ENCODE results near the gene CEP68.
A peak's percentile ranks its signal among the peaks of the same experiment; 100 is the strongest.

Gene CEP68

DNA sequence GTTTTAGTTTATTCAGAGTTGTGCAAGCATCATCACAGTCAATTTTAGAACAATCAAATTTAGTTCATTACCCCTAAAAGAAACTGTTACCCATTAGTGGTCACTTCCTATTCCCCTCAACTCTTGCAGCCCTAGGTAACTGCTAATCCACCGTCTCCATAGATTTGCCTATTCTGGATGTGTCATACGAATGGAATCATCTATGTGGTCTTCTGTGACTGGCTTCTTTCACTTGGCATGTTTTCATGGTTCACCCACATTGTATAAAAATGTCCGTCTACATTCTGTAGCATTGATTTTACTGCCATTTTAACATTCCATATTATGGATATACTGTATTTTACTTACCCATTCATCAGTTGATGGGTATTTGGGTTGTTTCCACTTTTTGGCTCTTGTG lies 5.3 kb upstream of the CEP68 start:
- TF ChIP-seq, protein P1, sequence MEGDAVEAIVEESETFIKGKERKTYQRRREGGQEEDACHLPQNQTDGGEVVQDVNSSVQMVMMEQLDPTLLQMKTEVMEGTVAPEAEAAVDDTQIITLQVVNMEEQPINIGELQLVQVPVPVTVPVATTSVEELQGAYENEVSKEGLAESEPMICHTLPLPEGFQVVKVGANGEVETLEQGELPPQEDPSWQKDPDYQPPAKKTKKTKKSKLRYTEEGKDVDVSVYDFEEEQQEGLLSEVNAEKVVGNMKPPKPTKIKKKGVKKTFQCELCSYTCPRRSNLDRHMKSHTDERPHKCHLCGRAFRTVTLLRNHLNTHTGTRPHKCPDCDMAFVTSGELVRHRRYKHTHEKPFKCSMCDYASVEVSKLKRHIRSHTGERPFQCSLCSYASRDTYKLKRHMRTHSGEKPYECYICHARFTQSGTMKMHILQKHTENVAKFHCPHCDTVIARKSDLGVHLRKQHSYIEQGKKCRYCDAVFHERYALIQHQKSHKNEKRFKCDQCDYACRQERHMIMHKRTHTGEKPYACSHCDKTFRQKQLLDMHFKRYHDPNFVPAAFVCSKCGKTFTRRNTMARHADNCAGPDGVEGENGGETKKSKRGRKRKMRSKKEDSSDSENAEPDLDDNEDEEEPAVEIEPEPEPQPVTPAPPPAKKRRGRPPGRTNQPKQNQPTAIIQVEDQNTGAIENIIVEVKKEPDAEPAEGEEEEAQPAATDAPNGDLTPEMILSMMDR (IDR thresholded peaks at IDR 0.05; ENCODE audit: insufficient read depth, low read depth, low read length, missing control alignments): no peak
- no peak overlapping the region for H3K4me3 ChIP-seq (ENCODE audit: low read depth, low read length)
- DNase-seq (ENCODE audit: low read depth): no peak

DNA sequence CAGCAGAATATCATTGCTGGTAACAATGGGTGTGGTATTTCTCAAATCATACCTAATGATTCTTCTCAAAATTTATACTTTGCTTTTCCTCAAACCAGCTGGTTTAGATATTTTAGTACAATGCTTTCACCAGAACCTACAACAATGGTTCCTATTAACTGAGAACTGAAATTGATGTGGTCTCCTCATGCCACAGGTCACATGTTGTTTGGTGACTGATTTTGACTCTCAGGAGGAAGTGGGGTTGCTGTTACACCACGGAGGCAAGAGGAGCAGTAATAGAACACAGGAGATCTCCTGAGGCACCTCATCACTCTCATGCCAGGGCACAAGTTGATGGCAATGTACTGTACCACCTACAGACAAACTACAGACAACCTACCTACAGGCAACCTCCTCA lies 3.0 kb upstream of the CEP68 start:
- TF ChIP-seq, protein P1 (IDR thresholded peaks at IDR 0.05; ENCODE audit: insufficient read depth, low read depth, low read length, missing control alignments): no peak
- H3K4me3 ChIP-seq (ENCODE audit: low read depth, low read length): no peak overlapping the region
- peak; percentile 92 for DNase-seq (ENCODE audit: low read depth)

DNA sequence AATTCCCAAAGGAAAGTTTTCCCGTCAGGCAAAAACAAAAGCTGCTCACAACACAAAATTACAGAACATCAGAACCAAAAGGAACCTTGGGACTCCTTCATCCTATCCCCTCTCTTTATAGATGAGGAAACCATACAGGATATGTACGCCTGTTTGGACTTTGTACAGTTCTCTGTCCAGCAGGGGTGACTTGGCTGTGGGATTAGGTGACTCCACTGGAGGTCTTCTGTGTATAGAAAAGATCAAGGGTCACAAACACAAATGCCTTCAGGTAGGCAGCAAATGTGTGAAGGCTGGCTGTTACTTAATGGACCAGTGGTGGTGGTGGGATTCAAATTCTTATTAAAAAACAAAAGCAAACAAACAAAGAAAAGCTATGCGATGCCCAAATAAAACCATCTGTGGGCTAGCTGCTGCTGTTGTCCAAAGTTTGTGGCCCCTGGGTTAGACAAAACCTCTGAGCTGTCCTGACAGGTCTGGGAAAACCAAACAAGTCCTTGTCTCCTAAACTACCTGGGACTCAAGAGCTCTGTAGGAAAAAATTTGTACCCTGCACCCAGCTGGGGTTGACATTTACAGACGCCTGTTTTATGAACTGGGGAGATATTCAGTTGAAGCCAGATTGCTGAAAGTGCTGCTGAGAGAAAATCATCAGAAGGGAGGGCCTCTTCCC lies 1.3 kb upstream of the CEP68 start:
- TF ChIP-seq, protein P1 (IDR thresholded peaks at IDR 0.05; ENCODE audit: insufficient read depth, low read depth, low read length, missing control alignments): no peak
- no peak for DNase-seq (ENCODE audit: low read depth)
- peak overlapping the region; percentile 88; the same call in 1 of the 2 replicates for H3K4me3 ChIP-seq (ENCODE audit: low read depth, low read length)

DNA sequence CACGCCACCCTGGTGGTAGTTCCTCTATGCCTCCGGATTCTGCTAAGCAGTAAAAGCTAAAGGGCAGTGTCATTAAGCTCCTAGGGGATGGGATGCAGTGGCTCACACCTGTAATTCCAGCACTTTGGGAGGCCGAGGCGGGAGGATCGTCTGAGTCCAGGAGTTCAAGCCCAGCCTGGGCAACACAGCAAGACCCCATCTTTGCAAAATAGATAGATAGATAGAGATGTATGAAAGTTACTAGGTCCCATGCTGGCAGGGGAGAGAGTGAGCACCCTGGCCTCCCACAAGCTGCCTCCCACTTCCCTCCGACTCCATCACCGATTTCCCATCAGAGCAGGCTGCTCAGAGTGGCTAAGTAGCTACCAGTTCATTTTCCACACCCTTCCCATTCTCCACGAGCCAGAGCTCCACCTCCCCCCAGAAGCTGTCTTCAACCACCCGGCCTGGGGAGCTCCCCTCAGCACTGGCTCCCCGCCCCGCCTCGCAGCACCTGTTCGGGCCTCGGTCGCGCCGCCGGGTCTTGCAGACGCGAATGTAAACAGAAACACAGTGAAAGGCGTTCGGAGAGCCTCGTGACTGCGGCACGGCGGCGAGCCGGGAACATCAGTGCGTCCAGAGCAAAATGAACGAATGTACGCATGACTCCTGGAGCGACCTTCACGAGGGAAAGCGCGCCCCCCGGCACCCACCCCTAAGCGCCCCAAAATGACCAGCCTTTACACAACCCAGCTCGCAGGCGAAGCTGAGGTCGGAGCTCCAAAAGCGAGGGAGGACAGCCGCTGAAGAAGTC lies 598 bp upstream of the CEP68 start:
- H3K4me3 ChIP-seq (ENCODE audit: low read depth, low read length): peak overlapping the region; percentile 88
- peak; percentile 78 for DNase-seq (ENCODE audit: low read depth)
- TF ChIP-seq, protein P1 (IDR thresholded peaks at IDR 0.05; ENCODE audit: insufficient read depth, low read depth, low read length, missing control alignments): no peak

DNA sequence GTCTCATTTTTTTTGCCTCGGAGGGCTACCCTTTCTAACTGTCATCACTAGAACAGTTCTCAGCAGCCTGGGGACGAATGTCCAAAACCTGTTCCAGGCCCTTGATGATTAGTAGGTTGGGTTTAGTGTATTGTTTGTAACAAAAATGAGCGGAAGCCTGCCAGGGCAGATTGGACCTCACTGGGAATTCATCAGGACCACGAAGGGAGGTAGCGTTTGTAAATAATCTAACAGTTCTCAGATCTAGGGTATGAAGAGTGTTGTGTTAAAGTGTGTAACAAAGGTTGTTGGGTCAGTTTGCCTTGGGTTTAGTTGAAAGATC lies 799 bp downstream of the CEP68 start:
- TF ChIP-seq, protein P1 (IDR thresholded peaks at IDR 0.05; ENCODE audit: insufficient read depth, low read depth, low read length, missing control alignments): no peak
- DNase-seq (ENCODE audit: low read depth): no peak

DNA sequence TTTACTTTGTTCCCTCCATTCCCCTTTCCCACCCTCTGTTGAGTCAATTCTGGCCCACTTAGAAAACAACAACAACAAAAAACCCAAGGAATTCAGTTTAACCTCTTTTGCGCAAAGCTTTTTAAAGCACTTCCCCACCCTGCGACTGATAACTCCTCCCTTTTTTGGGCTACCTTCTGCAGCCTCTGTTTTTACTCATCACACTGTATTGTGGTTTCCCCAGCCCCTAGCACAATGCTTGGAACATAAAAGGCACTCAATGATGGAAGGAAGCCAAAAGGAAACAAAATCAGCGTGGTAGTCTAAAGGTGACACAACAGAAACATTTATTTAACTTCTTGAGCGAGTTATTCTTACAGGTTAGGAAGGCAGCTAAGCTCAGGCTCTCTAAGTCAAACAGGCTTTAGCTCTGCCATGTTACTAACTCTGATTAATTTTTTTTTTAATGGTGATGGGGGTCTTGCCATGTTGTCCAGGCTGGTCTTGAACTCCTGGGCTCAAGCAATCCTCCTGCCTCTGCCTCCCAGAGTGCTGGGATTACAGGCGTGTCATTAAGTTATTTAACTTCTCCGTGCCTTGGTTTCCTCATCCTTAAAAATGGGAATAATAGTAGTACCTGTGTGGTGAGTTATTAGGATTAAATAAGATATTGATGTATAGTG lies 1.3 kb downstream of the CEP68 start:
- peak overlapping the region; percentile 88 for H3K4me3 ChIP-seq (ENCODE audit: low read depth, low read length)
- DNase-seq (ENCODE audit: low read depth): peak; percentile 82
- TF ChIP-seq, protein P1 (IDR thresholded peaks at IDR 0.05; ENCODE audit: insufficient read depth, low read depth, low read length, missing control alignments): no peak

More for the DNA sequence above, 799 bp downstream of the CEP68 start:
- peak overlapping the region; percentile 88 for H3K4me3 ChIP-seq (ENCODE audit: low read depth, low read length)

Data from GM12865 (cell line).